ENCODE results near the gene OR5AL1.
"Not testable (repeated sequence)": the region's sequence is repeated elsewhere in the genome, so short reads cannot be mapped to it uniquely, and the experiment has no call there.

The OR5AL1 gene

DNA sequence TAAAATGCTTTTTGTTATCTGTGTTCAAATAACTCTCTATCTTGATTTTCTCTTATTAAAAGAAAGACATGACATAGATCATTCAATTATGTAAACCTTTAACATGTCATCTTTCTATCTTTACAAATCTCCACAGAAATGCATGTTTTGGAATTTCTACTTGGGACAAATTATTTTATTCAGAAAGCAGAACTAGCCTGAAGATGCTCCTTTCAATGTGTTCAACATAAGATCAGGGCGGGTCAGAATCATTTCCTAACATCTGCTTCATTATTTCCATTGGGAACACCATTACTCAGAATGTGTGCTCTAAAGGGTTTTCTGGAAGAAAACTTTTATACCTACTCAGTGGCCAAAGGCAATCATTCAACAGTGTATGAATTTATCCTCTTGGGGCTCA lies at the start of gene OR5AL1:
Gene OR5AL1 (plus strand): TSS at position 301 of the 400 bp plus-strand sequence.
- DNase-seq (ENCODE audit: low read depth), result no peak

GRCh38 chr11:56375324-56375723 lies 37.2 kb upstream of the OR5AL1 start, which contains the start of gene OR8U1:
Gene OR8U1 (plus strand): TSS chr11:56375624. CDS start chr11:56375624, 0 bp downstream.
- DNase-seq (ENCODE audit: low read depth), result no peak
- H3K4me3 ChIP-seq (ENCODE audit: low read depth, low read length), result no peak within 1 kb of the TSS

More for the DNA sequence above, at the start of gene OR5AL1:
- H3K4me3 ChIP-seq (ENCODE audit: low read depth, low read length), result no peak within 1 kb of the TSS

DNA sequence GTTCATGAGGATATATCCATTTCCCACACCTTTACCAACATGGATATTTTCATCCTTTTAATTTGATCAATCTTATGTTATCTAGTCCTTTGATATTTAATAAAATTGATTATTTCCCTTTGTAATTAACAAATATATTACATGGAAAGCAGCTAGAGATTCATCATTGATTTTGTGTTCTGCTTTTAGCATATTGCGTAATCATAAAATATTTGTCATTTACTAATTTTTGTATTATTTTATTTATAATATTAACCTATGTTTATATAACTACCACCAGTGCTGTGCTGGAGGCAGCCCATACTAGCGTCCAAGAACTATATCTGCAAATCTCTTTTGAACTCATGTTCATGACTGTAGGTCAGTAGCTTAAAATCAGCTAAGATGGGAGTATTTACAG lies 32.4 kb upstream of the OR5AL1 start:
- no peak for DNase-seq (ENCODE audit: low read depth)
- H3K4me3 ChIP-seq (ENCODE audit: low read depth, low read length), result no peak overlapping the region

DNA sequence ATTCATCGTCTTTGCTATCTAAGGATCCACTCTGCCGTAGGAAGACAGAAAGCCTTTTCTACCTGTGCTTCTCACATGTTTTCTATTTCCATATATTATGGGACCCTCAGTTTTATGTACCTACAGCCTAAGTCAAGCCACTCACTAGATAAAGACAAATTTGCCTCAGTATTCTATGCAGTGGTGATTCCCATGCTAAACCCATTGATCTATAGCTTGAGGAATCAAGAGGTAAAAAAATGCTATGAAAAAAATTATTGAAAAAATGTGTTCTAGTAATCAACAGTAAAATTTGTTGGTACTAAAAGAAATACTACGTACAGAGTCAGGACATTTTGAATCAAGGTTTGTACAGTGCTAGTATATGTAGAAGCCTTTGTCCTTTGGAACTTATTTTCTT lies 18.1 kb upstream of the OR5AL1 start:
- no peak for DNase-seq (ENCODE audit: low read depth)
- no peak overlapping the region for H3K4me3 ChIP-seq (ENCODE audit: low read depth, low read length)

GRCh38 chr11:56396047-56396446 lies 16.4 kb upstream of the OR5AL1 start:
- no peak for DNase-seq (ENCODE audit: low read depth)
- H3K4me3 ChIP-seq (ENCODE audit: low read depth, low read length), result no peak overlapping the region

DNA sequence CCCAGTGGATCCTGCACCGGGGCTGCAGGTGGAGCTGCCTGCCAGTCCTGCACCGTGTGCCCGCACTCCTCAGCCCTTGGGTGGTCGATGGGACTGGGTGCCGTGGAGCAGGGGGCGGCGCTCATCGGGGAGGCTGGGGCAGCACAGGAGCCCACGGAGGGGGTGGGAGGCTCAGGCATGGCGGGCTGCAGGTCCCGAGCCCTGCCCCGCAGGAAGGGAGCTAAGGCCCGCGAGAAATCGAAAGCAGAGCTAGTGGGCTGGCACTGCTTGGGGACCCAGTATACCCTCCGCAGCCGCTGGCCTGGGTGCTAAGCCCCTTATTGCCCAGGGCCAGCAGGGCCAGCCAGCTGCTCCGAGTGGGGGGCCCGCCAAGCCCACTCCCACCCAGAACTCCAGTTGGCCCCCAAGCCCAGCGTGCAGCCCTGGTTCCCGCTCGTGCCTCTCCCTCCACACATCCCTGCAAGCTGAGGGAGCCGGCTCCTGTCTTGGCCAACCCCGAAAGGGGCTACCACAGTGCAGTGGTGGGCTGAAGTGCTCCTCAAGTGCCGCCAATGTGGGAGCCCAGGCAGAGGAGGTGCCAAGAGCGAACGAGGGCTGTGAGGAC lies 10.5 kb upstream of the OR5AL1 start:
- H3K4me3 ChIP-seq (ENCODE audit: low read depth, low read length); DNase-seq (ENCODE audit: low read depth): not testable (repeated sequence)

GRCh38 chr11:56404393-56404792 lies 8.1 kb upstream of the OR5AL1 start:
- no peak overlapping the region for H3K4me3 ChIP-seq (ENCODE audit: low read depth, low read length)
- no peak for DNase-seq (ENCODE audit: low read depth)

- DNase-seq (ENCODE audit: low read depth), result no peak
- H3K4me3 ChIP-seq (ENCODE audit: low read depth, low read length), result no peak overlapping the region
These were observed 1.7 kb upstream of the OR5AL1 start for GRCh38 chr11:56410801-56411200.

GRCh38 chr11:56453521-56453920 lies 41.0 kb downstream of the OR5AL1 start:
- no peak for DNase-seq (ENCODE audit: low read depth)
- H3K4me3 ChIP-seq (ENCODE audit: low read depth, low read length), result no peak overlapping the region

DNA sequence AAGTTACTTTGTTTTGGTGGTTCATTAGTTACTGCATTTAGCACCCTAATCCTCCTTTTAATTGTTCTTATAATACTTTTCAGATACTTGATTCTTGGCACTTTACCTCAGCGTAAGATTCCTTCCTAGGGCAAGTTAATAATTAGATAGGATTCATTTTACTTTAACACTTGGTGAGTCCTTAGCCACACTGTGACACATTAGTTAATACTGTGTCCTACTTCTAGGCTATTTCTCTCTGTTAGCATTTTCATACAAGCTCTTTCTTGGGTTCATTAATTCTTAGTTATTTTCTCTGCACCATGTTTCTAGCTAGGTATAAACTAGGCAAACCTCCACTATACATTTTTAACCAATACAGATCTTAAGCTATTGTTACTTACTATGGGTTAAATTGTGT lies 44.6 kb downstream of the OR5AL1 start:
- no peak for DNase-seq (ENCODE audit: low read depth)

More for the DNA sequence above, 44.6 kb downstream of the OR5AL1 start:
- no peak overlapping the region for H3K4me3 ChIP-seq (ENCODE audit: low read depth, low read length)
